GM12878 (cell line): Measurements from ENCODE around the gene PRRC2A. TPM values are rescaled to one million over a fixed set of nuclear protein-coding genes. Genes with fewer than 3 reads are reported as not detected.
A peak's percentile ranks its signal among the peaks of the same experiment; 100 is the strongest.

ENCODE experiments used
- ATF7 ChIP-seq: fragments of 450-650 bp; IDR thresholded peaks from 2 replicates; pipeline ENCODE4 v1.6.1; 2016; ENCODE audit warnings: low read depth, mild to moderate bottlenecking
- BCLAF1 ChIP-seq: fragments of 450-650 bp; IDR thresholded peaks from 2 replicates; pipeline ENCODE4 v1.6.1; 2017; ENCODE audit warnings: antibody characterized with exemption, mild to moderate bottlenecking, moderate library complexity
- BMI1 ChIP-seq: fragments of 450-650 bp; IDR thresholded peaks from 2 replicates; pipeline ENCODE4 v1.6.1; 2016; ENCODE audit warnings: mild to moderate bottlenecking, moderate library complexity, borderline replicate concordance
- EGR1 ChIP-seq, 2 experiments: IDR thresholded peaks; 1 replicate in 1 of 2; 2 replicates in 1 of 2; pipeline ENCODE4 v1.6.1; 2011 to 2012; ENCODE audit warnings: low read depth in 2 of 2, low read length in 2 of 2, borderline replicate concordance in 1 of 2, mild to moderate bottlenecking in 1 of 2, moderate library complexity in 1 of 2
- ETV6 ChIP-seq, 2 experiments: fragments of 450-650 bp in 1 of 2; IDR thresholded peaks in 1 of 2; conservative IDR thresholded peaks in 1 of 2; 2 replicates each; pipeline ENCODE4 v1.6.1; 2014; ENCODE audit warnings: antibody characterized with exemption in 1 of 2, borderline replicate concordance in 1 of 2, low read depth in 1 of 2, mild to moderate bottlenecking in 1 of 2, moderate library complexity in 1 of 2
- FOS ChIP-seq: IDR thresholded peaks from 3 replicates; pipeline ENCODE4 v1.6.1; 2011; ENCODE audit warnings: borderline replicate concordance; ENCODE audit not compliant: insufficient read length; ENCODE audit errors: extremely low read depth
- HDAC6 ChIP-seq: fragments of 200-600 bp; sonication (generic); IDR thresholded peaks from one replicate; pipeline ENCODE4 v1.8.0; 2017; ENCODE audit warnings: antibody characterized with exemption; ENCODE audit not compliant: unreplicated experiment
- MEF2A ChIP-seq: IDR thresholded peaks from 2 replicates; pipeline ENCODE4 v1.6.1; 2011; ENCODE audit warnings: low read depth, mild to moderate bottlenecking, low read length, moderate library complexity; ENCODE audit not compliant: insufficient read depth
- MYC ChIP-seq: IDR thresholded peaks from 2 replicates; pipeline ENCODE4 v1.6.1; 2011; ENCODE audit warnings: mild to moderate bottlenecking, low read length, moderate library complexity, inconsistent platforms; ENCODE audit not compliant: insufficient read depth, insufficient replicate concordance, insufficient read length, severe bottlenecking
- NR2C2 ChIP-seq: IDR thresholded peaks from 2 replicates; pipeline ENCODE4 v1.6.1; 2011; ENCODE audit warnings: borderline replicate concordance, low read depth; ENCODE audit not compliant: control insufficient read depth, insufficient read length
- NR2F1 ChIP-seq: fragments of 450-650 bp; conservative IDR thresholded peaks from 2 replicates; pipeline ENCODE4 v1.6.1; 2017; ENCODE audit warnings: mild to moderate bottlenecking
- POLR2A ChIP-seq: IDR thresholded peaks from 2 replicates; pipeline ENCODE4 v1.6.1; 2011; ENCODE audit warnings: low read depth, mild to moderate bottlenecking, low read length
- POLR2AphosphoS2 ChIP-seq: IDR thresholded peaks from 2 replicates; pipeline ENCODE4 v1.6.1; 2011; ENCODE audit warnings: low read depth, mild to moderate bottlenecking, low read length, improper control_type of control experiment, moderate library complexity
- RAD51 ChIP-seq: fragments of 450-650 bp; IDR thresholded peaks from 2 replicates; pipeline ENCODE4 v1.6.1; 2016; ENCODE audit warnings: moderate library complexity, mild to moderate bottlenecking, inconsistent platforms
- RELB ChIP-seq: fragments of 450-650 bp; IDR thresholded peaks from 2 replicates; pipeline ENCODE4 v1.6.1; 2017; ENCODE audit warnings: low read depth, mild to moderate bottlenecking, moderate library complexity
- SIX5 ChIP-seq: IDR thresholded peaks from 2 replicates; pipeline ENCODE4 v1.6.1; 2011; ENCODE audit warnings: mild to moderate bottlenecking, low read depth, low read length, moderate library complexity; ENCODE audit not compliant: severe bottlenecking
- SREBF1 ChIP-seq: IDR thresholded peaks from 2 replicates; pipeline ENCODE4 v1.6.1; 2012; ENCODE audit warnings: mild to moderate bottlenecking, low read length
- SUPT20H ChIP-seq: IDR thresholded peaks from 2 replicates; pipeline ENCODE4 v1.6.1; 2011; ENCODE audit warnings: low read depth, mild to moderate bottlenecking, low read length, moderate library complexity, borderline replicate concordance; ENCODE audit not compliant: control insufficient read depth
- SUZ12 ChIP-seq: fragments of 200-600 bp; sonication (generic); IDR thresholded peaks from one replicate; pipeline ENCODE4 v1.6.1; 2018; ENCODE audit warnings: antibody characterized with exemption, mild to moderate bottlenecking; ENCODE audit not compliant: unreplicated experiment
- TARDBP ChIP-seq: IDR thresholded peaks from 2 replicates; pipeline ENCODE4 v1.6.1; 2016; ENCODE audit warnings: borderline replicate concordance
- ZBED1 ChIP-seq: IDR thresholded peaks from 2 replicates; pipeline ENCODE4 v1.6.1; 2016; ENCODE audit warnings: borderline replicate concordance
- polyA plus RNA-seq, 11 experiments: library from polyadenylated mRNA; depleted of rRNA in 4 of 11; unstranded in 6 of 11; stranded (reverse) in 5 of 11; fragments of >200 nt; fragmentation: Nextera tagmentation in 4 of 11; fragmentation: Illumina TruSeq in 1 of 11; extraction: Ambion mirVana in 4 of 11; extraction: Trizol in 1 of 11; gene quantifications; 1 replicate in 1 of 11; 2 replicates in 10 of 11; pipeline versions ENCODE4 v1.2.1 to v1.2.3, GENCODE V29; 2011 to 2016; ENCODE audit warnings: inconsistent platforms in 2 of 11, missing spikeins in 2 of 11, low read depth in 1 of 11
- total RNA-seq, 4 experiments: library from RNA; depleted of rRNA in 3 of 4; stranded (reverse); fragments of >200 nt in 3 of 4; fragmentation: Illumina TruSeq in 1 of 4; extraction: Trizol in 1 of 4; gene quantifications; 2 replicates each; pipeline versions ENCODE4 v1.2.1 to v1.2.3, GENCODE V29; 2013 to 2021
- TF ChIP-seq, protein P1 (sequence below): IDR thresholded peaks from 2 replicates; pipeline ENCODE4 v1.6.1; 2012; ENCODE audit warnings: low read depth, low read length, improper control_type of control experiment
- TF ChIP-seq, protein P2 (sequence below): fragments of 450-650 bp; IDR thresholded peaks from 2 replicates; pipeline ENCODE4 v1.6.1; 2018; ENCODE audit warnings: mild to moderate bottlenecking, low read depth, moderate library complexity; ENCODE audit not compliant: partially characterized antibody

The PRRC2A gene
- total and polyA plus RNA-seq, 10 of the 15 experiments (the other 5 are each of a cell fraction or from before 2014, with no cell fraction given): 0.40 to 244 (median 61.3) TPM

GRCh38 chr6:31615748-31616147 is 4.8 kb upstream of the PRRC2A start (continued):
- TF ChIP-seq MYC (no peak), SIX5 (no peak), POLR2A (peak; percentile 58; the same call in 1 of the 2 replicates), ETV6 (conservative IDR thresholded peaks at IDR 0.05 in 1 of 2, IDR thresholded peaks at IDR 0.05 in 1 of 2; ENCODE audit: borderline replicate concordance in 1 of 2, low read depth in 1 of 2) (no peak), ZBED1 (no peak), NR2F1 (no peak), FOS (no peak), SUPT20H (no peak), BMI1 (no peak), ATF7 (peak; percentile 40; the same call in 1 of the 2 replicates), POLR2AphosphoS2 (no peak), HDAC6 (no peak), RELB (0 out of 2 replicates have a peak, but pooled peaks have one; percentile 24), TARDBP (no peak), SREBF1 (0 out of 2 replicates have a peak, but pooled peaks have one; percentile 17), MEF2A (no peak), BCLAF1 (no peak), NR2C2 (no peak), RAD51 (no peak), EGR1 (IDR thresholded peaks at IDR 0.05; ENCODE audit: borderline replicate concordance in 1 of 2, low read depth in 2 of 2, low read length in 2 of 2) (no peak; a peak in 1 of 3 replicates), SUZ12 (no peak)
- TF ChIP-seq, protein P1, sequence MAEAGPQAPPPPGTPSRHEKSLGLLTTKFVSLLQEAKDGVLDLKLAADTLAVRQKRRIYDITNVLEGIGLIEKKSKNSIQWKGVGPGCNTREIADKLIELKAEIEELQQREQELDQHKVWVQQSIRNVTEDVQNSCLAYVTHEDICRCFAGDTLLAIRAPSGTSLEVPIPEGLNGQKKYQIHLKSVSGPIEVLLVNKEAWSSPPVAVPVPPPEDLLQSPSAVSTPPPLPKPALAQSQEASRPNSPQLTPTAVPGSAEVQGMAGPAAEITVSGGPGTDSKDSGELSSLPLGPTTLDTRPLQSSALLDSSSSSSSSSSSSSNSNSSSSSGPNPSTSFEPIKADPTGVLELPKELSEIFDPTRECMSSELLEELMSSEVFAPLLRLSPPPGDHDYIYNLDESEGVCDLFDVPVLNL: no peak
- TF ChIP-seq, protein P2, sequence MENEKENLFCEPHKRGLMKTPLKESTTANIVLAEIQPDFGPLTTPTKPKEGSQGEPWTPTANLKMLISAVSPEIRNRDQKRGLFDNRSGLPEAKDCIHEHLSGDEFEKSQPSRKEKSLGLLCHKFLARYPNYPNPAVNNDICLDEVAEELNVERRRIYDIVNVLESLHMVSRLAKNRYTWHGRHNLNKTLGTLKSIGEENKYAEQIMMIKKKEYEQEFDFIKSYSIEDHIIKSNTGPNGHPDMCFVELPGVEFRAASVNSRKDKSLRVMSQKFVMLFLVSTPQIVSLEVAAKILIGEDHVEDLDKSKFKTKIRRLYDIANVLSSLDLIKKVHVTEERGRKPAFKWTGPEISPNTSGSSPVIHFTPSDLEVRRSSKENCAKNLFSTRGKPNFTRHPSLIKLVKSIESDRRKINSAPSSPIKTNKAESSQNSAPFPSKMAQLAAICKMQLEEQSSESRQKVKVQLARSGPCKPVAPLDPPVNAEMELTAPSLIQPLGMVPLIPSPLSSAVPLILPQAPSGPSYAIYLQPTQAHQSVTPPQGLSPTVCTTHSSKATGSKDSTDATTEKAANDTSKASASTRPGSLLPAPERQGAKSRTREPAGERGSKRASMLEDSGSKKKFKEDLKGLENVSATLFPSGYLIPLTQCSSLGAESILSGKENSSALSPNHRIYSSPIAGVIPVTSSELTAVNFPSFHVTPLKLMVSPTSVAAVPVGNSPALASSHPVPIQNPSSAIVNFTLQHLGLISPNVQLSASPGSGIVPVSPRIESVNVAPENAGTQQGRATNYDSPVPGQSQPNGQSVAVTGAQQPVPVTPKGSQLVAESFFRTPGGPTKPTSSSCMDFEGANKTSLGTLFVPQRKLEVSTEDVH: no peak
